Fibroblast of lung (primary cell): Measurements from ENCODE around the gene PIK3AP1. TPM values are rescaled to one million over a fixed set of nuclear protein-coding genes. Genes with fewer than 3 reads are reported as not detected.

ENCODE experiments used
- DNase-seq, 2 donors: peaks; one replicate each; pipeline versions ENCODE4 v3.0.0 to v3.0.0-alpha.2; 2010; ENCODE audit warnings: low read depth in 2 of 2
- H2AFZ ChIP-seq: 2 replicates; pipeline ENCODE4 v1.5.1; 2012; ENCODE audit warnings: low read length, control low read depth, inconsistent platforms
- H3K27ac ChIP-seq: 2 replicates; pipeline ENCODE4 v1.5.1; 2011; ENCODE audit warnings: low read length, control low read depth; ENCODE audit not compliant: insufficient read depth
- H3K27me3 ChIP-seq: 2 replicates; pipeline ENCODE4 v1.5.1; 2011; ENCODE audit warnings: mild to moderate bottlenecking, low read length; ENCODE audit not compliant: control insufficient read depth, insufficient read depth
- H3K36me3 ChIP-seq: 2 replicates; pipeline ENCODE4 v1.5.1; 2011; ENCODE audit warnings: low read length; ENCODE audit not compliant: control insufficient read depth, insufficient read depth
- H3K4me1 ChIP-seq: 2 replicates; pipeline ENCODE4 v1.5.1; 2011; ENCODE audit warnings: low read length; ENCODE audit not compliant: control insufficient read depth, insufficient read depth; ENCODE audit errors: extremely low read depth
- H3K4me2 ChIP-seq: 2 replicates; pipeline ENCODE4 v1.5.1; 2011; ENCODE audit warnings: low read length, control low read depth; ENCODE audit not compliant: insufficient read depth; ENCODE audit errors: extremely low read depth
- H3K4me3 ChIP-seq, 4 experiments: fragments of 200-600 bp in 1 of 4; sonication (generic) in 1 of 4; replicated peaks in 1 of 4; 2 replicates each; pipeline ENCODE4 v1.5.1; 2011 to 2016; ENCODE audit warnings: low read length in 4 of 4, low read depth in 3 of 4, mild to moderate bottlenecking in 3 of 4, control low read depth in 2 of 4, inconsistent platforms in 1 of 4, mixed read lengths in 1 of 4; ENCODE audit not compliant: insufficient read depth in 1 of 4; ENCODE audit errors: control extremely low read depth in 1 of 4
- H3K79me2 ChIP-seq: 2 replicates; pipeline ENCODE4 v1.5.1; 2012; ENCODE audit warnings: mild to moderate bottlenecking, low read length, inconsistent platforms; ENCODE audit not compliant: control insufficient read depth, insufficient read depth
- H3K9ac ChIP-seq: 2 replicates; pipeline ENCODE4 v1.5.1; 2011; ENCODE audit warnings: mild to moderate bottlenecking, low read length, control low read depth; ENCODE audit not compliant: insufficient read depth
- H3K9me3 ChIP-seq: 2 replicates; pipeline ENCODE4 v1.5.1; 2012; ENCODE audit warnings: low read depth, low read length; ENCODE audit not compliant: control insufficient read depth, insufficient read depth
- H4K20me1 ChIP-seq: 2 replicates; pipeline ENCODE4 v1.5.1; 2011; ENCODE audit warnings: low read length; ENCODE audit not compliant: control insufficient read depth, insufficient read depth; ENCODE audit errors: extremely low read depth
- CTCF ChIP-seq, 2 donors: IDR thresholded peaks in 1 of 2; conservative IDR thresholded peaks in 1 of 2; 1 replicate in 1 of 2; 2 replicates in 1 of 2; pipeline ENCODE4 v1.5.1; 2011 to 2012; ENCODE audit warnings: low read length in 2 of 2, control low read depth in 1 of 2, inconsistent platforms in 1 of 2, low read depth in 1 of 2, mild to moderate bottlenecking in 1 of 2
- EZH2 ChIP-seq: IDR thresholded peaks from 2 replicates; pipeline ENCODE4 v1.5.1; 2012; ENCODE audit warnings: low read length, control low read depth, mild to moderate bottlenecking; ENCODE audit errors: missing control alignments
- polyA plus RNA-seq, 2 donors: library from polyadenylated mRNA; depleted of rRNA in 1 of 2; stranded (reverse) in 1 of 2; unstranded in 1 of 2; fragments of >200 nt; gene quantifications; 2 replicates each; pipeline ENCODE4 v1.2.1, GENCODE V29; 2011 to 2012; ENCODE audit warnings: missing spikeins in 1 of 2
- total RNA-seq: library from RNA; depleted of rRNA; stranded (reverse); fragments of >200 nt; gene quantifications from 2 replicates; pipeline ENCODE4 v1.2.1, GENCODE V29; 2014

The PIK3AP1 gene
- total and polyA plus RNA-seq, 2 donors (not counting 1 experiment from before 2014, with no cell fraction given) = 0.17 to 0.24 TPM

- Histone ChIP-seq H3K27ac (no peak overlapping the region), H3K27me3 (no peaks in the 10 kb centered on the region), H3K4me2 (no peak overlapping the region), H3K79me2 (no peaks in the 10 kb centered on the region), H3K36me3 (no peaks in the 10 kb centered on the region), H3K9ac (no peak overlapping the region), H3K4me1 (no peaks in the 10 kb centered on the region), H3K9me3 (no peaks in the 10 kb centered on the region), H4K20me1 (no peaks in the 10 kb centered on the region), H3K4me3 (no peak overlapping the region), H2AFZ (no peak overlapping the region)
- TF ChIP-seq CTCF (conservative IDR thresholded peaks at IDR 0.05 in 1 of 2, IDR thresholded peaks at IDR 0.05 in 1 of 2; ENCODE audit: low read depth in 1 of 2, low read length in 2 of 2) (no peak), EZH2 (no peak)
- DNase-seq = no peak
These were observed 123.6 kb downstream of the PIK3AP1 start for GRCh38 chr10:96596422-96597407.

- Histone ChIP-seq H3K9ac (no peak overlapping the region), H3K4me2 (no peak overlapping the region), H3K4me1 (no peaks in the 10 kb centered on the region), H3K36me3 (no peaks in the 10 kb centered on the region), H3K9me3 (no peaks in the 10 kb centered on the region), H3K27me3 (no peaks in the 10 kb centered on the region), H2AFZ (no peak overlapping the region), H4K20me1 (no peaks in the 10 kb centered on the region), H3K79me2 (no peaks in the 10 kb centered on the region), H3K4me3 (no peak overlapping the region), H3K27ac (no peak overlapping the region)
- TF ChIP-seq EZH2 (no peak), CTCF (conservative IDR thresholded peaks at IDR 0.05 in 1 of 2, IDR thresholded peaks at IDR 0.05 in 1 of 2; ENCODE audit: low read depth in 1 of 2, low read length in 2 of 2) (no peak)
- DNase-seq = no peak
These were observed 124.6 kb downstream of the PIK3AP1 start for GRCh38 chr10:96595741-96596140.

- H3K9ac ChIP-seq = no peak overlapping the region
- TF ChIP-seq CTCF (conservative IDR thresholded peaks at IDR 0.05 in 1 of 2, IDR thresholded peaks at IDR 0.05 in 1 of 2; ENCODE audit: low read depth in 1 of 2, low read length in 2 of 2) = no peak
- H3K4me1 ChIP-seq = peaks cover 8% of the 10 kb centered on the region
- H3K4me3 ChIP-seq = no peak overlapping the region
- H3K36me3 ChIP-seq = no peaks in the 10 kb centered on the region
- H3K27me3 ChIP-seq = no peaks in the 10 kb centered on the region
- H3K79me2 ChIP-seq = no peaks in the 10 kb centered on the region
- H3K9me3 ChIP-seq = no peaks in the 10 kb centered on the region
- H3K27ac ChIP-seq = no peak overlapping the region
- H2AFZ ChIP-seq = no peak overlapping the region
- no peak for DNase-seq
- H3K4me2 ChIP-seq = no peak overlapping the region
- no peaks in the 10 kb centered on the region for H4K20me1 ChIP-seq
These were observed 128.4 kb downstream of the PIK3AP1 start for GRCh38 chr10:96591946-96592345.
